DND-41 (cell line): ENCODE data around the gene LGALS9B.
"Not testable (repeated sequence)": the region's sequence is repeated elsewhere in the genome, so short reads cannot be mapped to it uniquely, and the experiment has no call there.

Experiments
- ATAC-seq: fragments of 200-7000 bp; cut with Tn5 transposase; 3 replicates; pipeline ENCODE4 v1.9.1; 2021; ENCODE audit warnings: low read depth; ENCODE audit not compliant: insufficient read depth
- DNase-seq: peaks from one replicate; pipeline ENCODE4 v3.0.0-alpha.2; 2020
- H2AFZ ChIP-seq: 2 replicates; pipeline ENCODE4 v1.6.0; 2012; ENCODE audit warnings: low read depth, low read length
- H3K27ac ChIP-seq: 2 replicates; pipeline ENCODE4 v1.5.1; 2012; ENCODE audit warnings: low read length, inconsistent platforms
- H3K27me3 ChIP-seq: fragments of 200-600 bp; sonication (generic); 2 replicates; pipeline ENCODE4 v1.6.0; 2012; ENCODE audit warnings: low read length, mild to moderate bottlenecking, inconsistent platforms; ENCODE audit not compliant: insufficient read depth, poor library complexity
- H3K36me3 ChIP-seq: 2 replicates; pipeline ENCODE4 v1.5.1; 2012; ENCODE audit warnings: low read length, inconsistent platforms; ENCODE audit not compliant: insufficient read depth
- H3K4me1 ChIP-seq: 2 replicates; pipeline ENCODE4 v1.5.1; 2012; ENCODE audit warnings: mild to moderate bottlenecking, low read length; ENCODE audit not compliant: insufficient read depth
- H3K4me2 ChIP-seq: 2 replicates; pipeline ENCODE4 v1.6.0; 2012; ENCODE audit warnings: mild to moderate bottlenecking, moderate library complexity, low read length, inconsistent platforms; ENCODE audit not compliant: insufficient read depth
- H3K4me3 ChIP-seq, 2 experiments: fragments of 200-600 bp in 1 of 2; shearing (Covaris generic) in 1 of 2; 2 replicates each; pipeline ENCODE4 v1.5.1; 2012 to 2016; ENCODE audit warnings: inconsistent platforms in 2 of 2, low read length in 2 of 2, mild to moderate bottlenecking in 2 of 2, low read depth in 1 of 2, moderate library complexity in 1 of 2
- H3K79me2 ChIP-seq: 2 replicates; pipeline ENCODE4 v1.6.0; 2012; ENCODE audit warnings: low read length, inconsistent platforms; ENCODE audit not compliant: insufficient read depth
- H3K9ac ChIP-seq: 2 replicates; pipeline ENCODE4 v1.6.0; 2012; ENCODE audit warnings: low read depth, mild to moderate bottlenecking, inconsistent platforms, low read length, moderate library complexity
- H3K9me3 ChIP-seq: 2 replicates; pipeline ENCODE4 v1.5.1; 2012; ENCODE audit warnings: low read length, moderate library complexity, mild to moderate bottlenecking, inconsistent platforms; ENCODE audit not compliant: insufficient read depth, severe bottlenecking
- H4K20me1 ChIP-seq: 2 replicates; pipeline ENCODE4 v1.6.0; 2012; ENCODE audit warnings: low read length; ENCODE audit not compliant: insufficient read depth

Gene LGALS9B

GRCh38 chr17:20465535-20465934 is 1.8 kb downstream of the LGALS9B start:
- not testable (repeated sequence) for H2AFZ ChIP-seq, H3K79me2 ChIP-seq, H4K20me1 ChIP-seq, H3K9ac ChIP-seq, ATAC-seq, H3K4me1 ChIP-seq, H3K4me3 ChIP-seq, H3K4me2 ChIP-seq, H3K27me3 ChIP-seq, H3K9me3 ChIP-seq, H3K27ac ChIP-seq, H3K36me3 ChIP-seq, DNase-seq

GRCh38 chr17:20464854-20465414 is 2.4 kb downstream of the LGALS9B start:
- not testable (repeated sequence) for H3K79me2 ChIP-seq, H3K9ac ChIP-seq, H3K4me2 ChIP-seq, H2AFZ ChIP-seq, H3K4me1 ChIP-seq, H4K20me1 ChIP-seq, H3K9me3 ChIP-seq, DNase-seq, H3K36me3 ChIP-seq, ATAC-seq, H3K27me3 ChIP-seq, H3K27ac ChIP-seq, H3K4me3 ChIP-seq

GRCh38 chr17:20462158-20462557 is 5.2 kb downstream of the LGALS9B start:
- H3K4me1 ChIP-seq, H3K4me3 ChIP-seq, H4K20me1 ChIP-seq, H2AFZ ChIP-seq, ATAC-seq, H3K79me2 ChIP-seq, H3K27me3 ChIP-seq, H3K4me2 ChIP-seq, H3K27ac ChIP-seq, H3K36me3 ChIP-seq, H3K9ac ChIP-seq, DNase-seq, H3K9me3 ChIP-seq: not testable (repeated sequence)

- not testable (repeated sequence) for H3K36me3 ChIP-seq, ATAC-seq, H4K20me1 ChIP-seq, H3K27ac ChIP-seq, H3K4me2 ChIP-seq, H2AFZ ChIP-seq, DNase-seq, H3K9me3 ChIP-seq, H3K9ac ChIP-seq, H3K27me3 ChIP-seq, H3K4me1 ChIP-seq, H3K79me2 ChIP-seq, H3K4me3 ChIP-seq
Measured at GRCh38 chr17:20457848-20458381, 9.4 kb downstream of the LGALS9B start.

- H3K27ac ChIP-seq, H4K20me1 ChIP-seq, H3K9me3 ChIP-seq, H3K4me2 ChIP-seq, DNase-seq, H3K9ac ChIP-seq, H3K36me3 ChIP-seq, H2AFZ ChIP-seq, H3K27me3 ChIP-seq, H3K4me1 ChIP-seq, H3K4me3 ChIP-seq, ATAC-seq, H3K79me2 ChIP-seq: not testable (repeated sequence)
Measured at GRCh38 chr17:20455106-20455505, 12.2 kb downstream of the LGALS9B start.

- H3K27me3 ChIP-seq, H3K9ac ChIP-seq, H2AFZ ChIP-seq, H3K9me3 ChIP-seq, H3K4me3 ChIP-seq, H3K4me1 ChIP-seq, DNase-seq, H3K79me2 ChIP-seq, ATAC-seq, H3K36me3 ChIP-seq, H3K27ac ChIP-seq, H3K4me2 ChIP-seq, H4K20me1 ChIP-seq: not testable (repeated sequence)
Measured at GRCh38 chr17:20453820-20454434, 13.4 kb downstream of the LGALS9B start.

GRCh38 chr17:20450852-20451251 is 16.5 kb downstream of the LGALS9B start:
- H3K36me3 ChIP-seq, H2AFZ ChIP-seq, H3K4me1 ChIP-seq, H3K4me3 ChIP-seq, H3K79me2 ChIP-seq, ATAC-seq, H4K20me1 ChIP-seq, H3K27me3 ChIP-seq, H3K9me3 ChIP-seq, DNase-seq, H3K27ac ChIP-seq, H3K4me2 ChIP-seq, H3K9ac ChIP-seq: not testable (repeated sequence)

GRCh38 chr17:20447534-20448321 is 19.6 kb downstream of the LGALS9B start:
- ATAC-seq, H3K36me3 ChIP-seq, H3K4me1 ChIP-seq, H3K79me2 ChIP-seq, H3K4me3 ChIP-seq, H3K9me3 ChIP-seq, H3K27me3 ChIP-seq, H3K27ac ChIP-seq, H4K20me1 ChIP-seq, DNase-seq, H3K9ac ChIP-seq, H3K4me2 ChIP-seq, H2AFZ ChIP-seq: not testable (repeated sequence)
